ENCODE data around the gene CAMK1.
A peak's percentile ranks its signal among the peaks of the same experiment; 100 is the strongest.

The CAMK1 gene

DNA sequence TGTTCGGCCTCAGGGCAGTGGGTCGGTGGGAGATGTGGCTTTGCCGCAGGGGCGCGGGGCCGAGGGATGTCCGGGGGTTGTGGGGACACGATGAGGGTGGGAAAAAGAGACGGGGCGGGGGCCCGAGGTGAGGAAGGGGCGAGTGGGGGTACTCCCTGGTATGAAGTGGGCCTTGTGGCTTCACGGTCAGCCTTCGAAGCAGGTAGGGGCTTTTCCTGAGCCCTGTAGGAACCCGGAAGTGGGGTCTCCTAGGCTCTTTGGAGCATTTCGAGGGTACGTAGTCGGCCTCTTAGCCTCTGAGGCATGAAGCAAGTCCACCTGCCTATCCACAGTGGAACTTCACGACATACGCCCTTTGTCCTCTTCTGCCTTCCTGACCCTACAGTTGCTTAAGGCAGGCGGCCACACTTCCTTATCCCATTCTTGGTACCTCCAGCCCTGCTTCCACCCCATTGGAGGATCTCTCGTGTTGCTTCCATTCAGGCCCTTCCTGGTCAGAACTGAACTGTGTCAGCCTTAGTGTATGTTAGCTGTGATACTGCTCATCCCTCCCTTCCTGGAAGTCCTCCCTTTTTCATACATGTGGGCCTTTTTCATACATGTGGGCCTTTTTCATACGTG is 23.5 kb upstream of the CAMK1 start:
- DNase-seq (ENCODE audit: low read depth, low spot score), result no peak

DNA sequence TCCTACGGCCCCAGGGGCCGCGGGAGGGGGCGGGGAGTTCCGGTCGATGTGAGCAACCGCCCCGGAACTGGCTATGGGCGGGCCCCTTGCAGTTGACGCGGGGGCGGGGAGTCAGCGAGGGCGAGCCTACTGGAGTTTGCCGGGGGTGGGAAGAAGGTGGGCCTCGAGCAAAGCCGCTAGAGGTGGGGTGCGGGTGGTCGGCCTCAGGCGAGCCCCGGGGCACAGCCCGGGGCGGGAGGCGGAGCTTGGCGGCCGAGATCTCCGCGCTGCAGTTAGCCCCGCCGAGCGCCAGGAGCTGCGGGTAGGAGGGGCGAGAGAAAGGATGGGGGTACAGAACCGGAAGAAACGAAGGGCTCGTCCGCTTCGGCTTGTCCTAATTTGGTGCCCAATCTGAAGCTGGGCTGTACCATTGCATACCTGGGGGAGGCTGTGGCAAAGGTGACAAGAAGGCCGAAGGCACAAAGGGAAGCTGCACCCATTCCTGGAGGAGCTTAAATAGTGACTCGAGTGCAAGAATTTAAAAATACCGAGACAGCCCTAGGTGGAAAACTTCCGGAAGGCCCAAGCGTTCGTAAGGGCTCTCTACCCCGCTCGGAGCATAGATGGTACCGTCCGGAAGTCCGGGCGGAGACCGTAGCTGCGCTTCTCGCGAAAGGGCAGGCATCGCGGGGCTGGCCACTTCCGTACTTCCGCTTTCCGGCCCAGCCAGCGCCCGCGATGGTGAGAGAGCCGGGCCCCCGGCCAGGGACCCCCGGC is 22.8 kb upstream of the CAMK1 start, which contains the start of the genes ARPC4 and TADA3:
TSS of gene ARPC4 (plus strand) at position 678 of the 756 bp plus-strand sequence. CDS start at position 718, 40 bp downstream.
TSS of gene TADA3 (minus strand) at position 69 of the 756 bp plus-strand sequence. CDS start 1,007 bp downstream, outside the sequence.
- peak; percentile 91 for DNase-seq (ENCODE audit: low read depth, low spot score)

GRCh38 chr3:9791790-9792404 is 22.1 kb upstream of the CAMK1 start:
- DNase-seq (ENCODE audit: low read depth, low spot score), result no peak

DNA sequence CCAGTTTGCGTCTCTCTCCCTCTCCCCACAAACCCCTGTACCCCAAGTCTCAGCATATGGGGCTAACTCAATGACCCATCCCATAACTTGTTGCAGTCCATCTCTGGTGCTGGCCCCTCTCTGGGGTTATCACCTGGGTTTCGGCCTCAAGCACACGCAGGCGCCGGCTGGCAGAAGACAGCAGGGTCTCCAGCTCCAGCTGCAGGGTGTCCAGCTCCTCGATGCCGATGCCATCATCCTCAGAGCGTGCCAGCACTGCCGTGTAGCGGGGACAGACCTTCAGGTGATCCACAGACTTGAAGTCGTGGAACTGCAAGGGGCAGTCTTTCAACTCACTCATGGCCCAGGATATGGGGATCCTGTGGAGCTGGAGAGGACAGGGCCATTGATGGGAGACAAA is 21.4 kb upstream of the CAMK1 start:
- DNase-seq (ENCODE audit: low read depth, low spot score), result no peak

- no peak for DNase-seq (ENCODE audit: low read depth, low spot score)
Observed at GRCh38 chr3:9787714-9788113, 18.0 kb upstream of the CAMK1 start.

- no peak for DNase-seq (ENCODE audit: low read depth, low spot score)
Observed at GRCh38 chr3:9786825-9787669, 17.3 kb upstream of the CAMK1 start.

GRCh38 chr3:9786209-9786739 is 16.5 kb upstream of the CAMK1 start:
- no peak for DNase-seq (ENCODE audit: low read depth, low spot score)

DNA sequence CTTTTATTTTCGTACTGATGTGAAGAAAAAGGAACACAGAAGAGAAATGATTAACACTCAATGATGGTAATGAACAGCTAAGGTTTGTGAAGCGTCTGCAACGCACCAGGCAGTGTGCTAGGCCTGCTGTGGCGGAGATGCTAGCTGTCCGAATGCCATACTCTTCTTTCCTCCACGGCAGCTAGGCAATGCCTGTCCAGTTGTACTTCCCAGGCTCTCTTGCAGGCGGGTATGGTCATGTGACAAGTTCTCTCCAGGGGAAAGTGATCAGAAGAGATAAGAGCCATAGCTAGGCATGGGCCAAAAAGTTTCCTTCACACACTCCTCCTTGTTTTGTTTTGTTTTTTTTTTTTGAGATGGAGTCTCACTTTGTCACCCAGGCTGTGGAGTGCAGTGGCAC is 15.9 kb upstream of the CAMK1 start:
- no peak for DNase-seq (ENCODE audit: low read depth, low spot score)

DNA sequence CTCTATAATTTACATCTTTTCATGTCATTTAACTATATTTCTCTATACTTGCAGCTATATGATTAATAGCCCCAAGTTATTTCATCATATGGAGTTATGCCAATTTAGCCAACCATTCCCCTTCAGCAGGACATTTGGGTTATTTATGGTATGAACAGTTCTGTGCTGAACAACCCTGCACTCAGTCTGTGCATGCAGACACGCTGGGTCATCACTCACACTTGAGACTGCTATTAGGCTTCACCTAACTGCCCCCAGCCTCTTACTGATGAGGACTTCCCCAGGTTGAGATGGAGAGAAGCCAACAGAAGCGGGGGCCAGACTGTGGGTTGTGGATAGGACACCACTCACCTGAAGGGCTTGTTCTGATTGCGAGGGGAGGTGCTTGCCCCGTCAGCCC is 15.2 kb upstream of the CAMK1 start:
- DNase-seq (ENCODE audit: low read depth, low spot score), result no peak

GRCh38 chr3:9783954-9784353 is 14.2 kb upstream of the CAMK1 start:
- DNase-seq (ENCODE audit: low read depth, low spot score), result no peak

DNA sequence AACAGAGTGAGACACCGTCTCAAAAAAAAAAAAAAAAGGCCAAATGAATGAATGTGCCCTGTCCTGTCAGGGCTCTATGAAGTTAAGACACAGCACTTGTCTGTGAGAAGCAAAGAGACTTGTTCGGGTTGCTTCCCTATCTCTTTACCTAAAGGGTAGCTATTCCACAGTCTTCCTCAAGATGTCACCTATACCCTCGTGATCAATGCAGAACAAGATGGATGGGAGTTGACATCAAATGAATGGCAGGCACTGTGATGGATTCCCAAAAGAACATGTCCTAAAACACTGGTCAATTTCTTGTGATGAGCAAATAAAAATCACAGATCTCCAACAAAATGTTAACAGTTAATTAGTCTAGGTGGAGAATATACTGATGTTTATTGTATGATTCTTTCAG is 13.0 kb upstream of the CAMK1 start:
- no peak for DNase-seq (ENCODE audit: low read depth, low spot score)

DNA sequence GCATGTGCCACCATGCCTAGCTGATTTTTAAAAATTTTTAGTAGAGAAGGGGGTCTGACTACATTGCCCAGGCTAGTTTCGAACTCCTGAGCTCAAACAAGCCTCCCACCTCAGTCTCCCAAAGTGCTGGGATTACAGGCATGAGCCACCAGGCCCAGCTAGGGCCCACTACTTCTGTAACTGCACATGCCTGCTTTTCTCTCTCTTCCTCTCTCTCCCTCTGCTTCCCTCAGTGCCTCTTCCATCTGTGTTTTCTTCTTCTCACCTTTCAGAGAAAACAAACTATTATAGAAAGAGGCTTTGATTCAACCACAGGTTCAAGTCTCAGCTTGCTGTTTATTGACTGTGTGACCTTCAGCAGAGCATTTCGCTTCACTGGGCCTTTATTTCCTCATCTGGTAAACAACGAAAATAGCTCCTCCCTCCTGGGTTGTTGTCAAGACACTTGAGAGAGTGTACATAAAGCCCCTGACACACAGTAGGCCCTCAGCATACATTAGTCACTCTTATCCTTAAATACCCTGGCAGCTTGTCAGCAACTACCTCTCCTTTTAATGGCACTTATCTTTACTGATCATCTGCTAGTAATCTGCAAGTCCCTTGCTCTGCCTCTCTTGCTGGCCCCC is 12.3 kb upstream of the CAMK1 start:
- no peak for DNase-seq (ENCODE audit: low read depth, low spot score)

DNA sequence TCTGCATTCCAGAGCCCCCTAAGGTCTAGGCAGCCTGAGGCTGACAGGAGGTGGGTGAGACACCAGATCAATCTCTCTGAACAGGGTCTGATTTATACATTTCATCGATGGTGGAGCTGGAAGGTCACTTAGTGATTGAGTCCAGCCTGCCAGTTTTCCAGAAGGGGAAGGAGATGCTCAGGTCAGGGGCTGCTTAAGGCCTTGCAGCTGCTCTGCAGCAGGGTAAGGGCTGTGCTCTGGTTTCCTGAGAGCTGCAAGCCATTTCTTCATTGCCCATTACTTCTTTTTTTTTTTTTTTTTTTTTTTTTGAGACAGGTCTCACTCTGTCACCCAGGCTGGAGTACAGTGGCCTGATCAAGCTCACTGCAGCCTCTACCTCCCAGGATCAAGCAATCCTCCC is 11.8 kb upstream of the CAMK1 start:
- no peak for DNase-seq (ENCODE audit: low read depth, low spot score)

DNA sequence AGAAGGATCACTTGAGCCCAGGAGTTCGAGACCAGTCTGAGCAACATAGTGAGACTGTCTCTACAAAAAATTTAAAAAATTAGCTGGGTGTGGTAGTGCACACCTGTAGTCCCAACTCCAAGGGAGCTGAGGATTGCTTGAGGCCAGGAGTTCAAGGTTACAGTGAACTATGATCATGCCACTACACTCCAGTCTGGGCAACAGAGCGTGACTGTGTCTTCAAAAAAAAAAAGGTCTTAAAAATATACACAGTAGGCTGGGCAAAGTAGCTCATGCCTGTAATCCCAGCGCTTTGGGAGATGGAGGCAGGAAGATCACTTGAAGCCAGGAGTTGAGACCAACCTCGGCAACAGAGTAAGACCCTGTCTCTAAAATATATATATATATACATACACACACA is 11.2 kb upstream of the CAMK1 start:
- no peak for DNase-seq (ENCODE audit: low read depth, low spot score)

- DNase-seq (ENCODE audit: low read depth, low spot score), result no peak
Observed at GRCh38 chr3:9780458-9780812, 10.7 kb upstream of the CAMK1 start.

DNA sequence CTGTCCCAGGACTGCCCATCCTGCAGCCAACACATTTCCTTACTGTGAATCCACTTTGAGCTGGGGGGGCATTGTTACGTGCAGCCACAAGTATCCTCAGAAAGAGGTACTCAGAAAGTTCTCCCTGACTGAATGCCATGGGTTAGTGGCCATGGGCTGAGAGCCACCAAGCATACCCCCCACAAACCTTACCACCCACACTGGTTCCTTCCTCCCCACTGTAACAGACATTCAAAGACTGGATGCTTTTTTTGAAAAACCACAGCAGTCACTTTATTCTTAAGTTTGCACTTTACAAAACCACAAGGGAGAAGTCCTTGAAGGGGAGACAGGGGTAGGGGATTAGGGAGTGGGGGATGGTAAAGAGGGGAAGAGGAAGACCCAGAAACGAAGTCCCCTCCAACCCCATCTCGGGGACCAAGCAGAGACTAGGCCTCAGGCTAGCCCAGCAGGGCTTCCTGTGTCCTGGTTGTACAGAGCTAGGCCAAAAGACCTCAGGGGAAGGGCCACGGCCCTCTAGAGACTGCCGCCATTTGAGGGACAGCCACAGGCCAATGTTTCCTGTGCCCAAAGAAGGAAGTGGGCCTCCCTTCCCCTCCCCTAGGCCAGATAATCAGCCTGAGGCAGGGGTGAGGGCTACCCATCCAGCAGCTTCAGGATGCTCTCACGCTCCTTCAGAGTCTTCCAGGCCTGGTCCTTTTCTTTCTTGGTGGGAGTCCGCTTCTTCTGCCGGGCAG is 10.1 kb upstream of the CAMK1 start:
- no peak for DNase-seq (ENCODE audit: low read depth, low spot score)

DNA sequence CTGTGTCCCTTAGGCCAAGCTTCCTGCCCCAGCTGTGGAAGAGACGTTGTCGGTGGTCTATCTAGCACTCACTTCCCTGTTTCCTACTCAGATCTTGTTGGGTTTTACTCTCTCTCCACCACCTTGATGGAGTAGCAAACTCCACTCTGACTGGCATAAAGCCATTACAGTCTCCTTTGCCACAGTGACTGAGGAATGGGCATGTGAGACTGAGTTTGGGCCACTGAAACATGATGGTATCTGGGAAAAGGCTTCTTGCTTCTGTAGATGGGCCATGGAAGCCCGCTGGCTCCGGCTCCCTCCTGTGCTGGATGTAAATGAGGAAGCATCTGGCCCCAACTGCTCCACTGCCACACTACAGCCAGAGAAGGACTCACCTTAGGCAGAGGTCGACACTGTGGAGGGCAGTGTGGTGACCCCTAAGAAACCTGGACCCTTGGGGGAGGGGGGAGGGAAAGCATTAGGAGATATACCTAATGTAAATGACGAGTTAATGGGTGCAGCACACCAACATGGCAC is 9.4 kb upstream of the CAMK1 start:
- DNase-seq (ENCODE audit: low read depth, low spot score), result no peak

- DNase-seq (ENCODE audit: low read depth, low spot score), result no peak
Observed at GRCh38 chr3:9778143-9779074, 8.7 kb upstream of the CAMK1 start.

- no peak for DNase-seq (ENCODE audit: low read depth, low spot score)
Observed at GRCh38 chr3:9777694-9778021, 7.9 kb upstream of the CAMK1 start.

Data from brain pericyte (primary cell).